Mesenteric fat pad (tissue), 1 donor: ENCODE results near the gene NCOR1. TPM values are rescaled to one million over a fixed set of nuclear protein-coding genes. Genes with fewer than 3 reads are reported as not detected.
"Not testable (repeated sequence)": the region's sequence is repeated elsewhere in the genome, so short reads cannot be mapped to it uniquely, and the experiment has no call there.

ENCODE experiments used
- DNase-seq: peaks from one replicate; pipeline ENCODE4 v3.0.0-alpha.2; 2020; ENCODE audit warnings: low spot score
- total RNA-seq: library from RNA; stranded (reverse); fragmentation: NEBNext Ultra II Directional; extraction: Animal tissue kit (Norgen Biotek cat#: 25700); gene quantifications from one replicate; pipeline ENCODE4 v1.2.1, GENCODE V29; 2021
- donor health status: DM: yes; HTN: yes; CAD: no.

NCOR1 gene
- total RNA-seq, 1 donor from 2014 or later, result 142 TPM

DNA sequence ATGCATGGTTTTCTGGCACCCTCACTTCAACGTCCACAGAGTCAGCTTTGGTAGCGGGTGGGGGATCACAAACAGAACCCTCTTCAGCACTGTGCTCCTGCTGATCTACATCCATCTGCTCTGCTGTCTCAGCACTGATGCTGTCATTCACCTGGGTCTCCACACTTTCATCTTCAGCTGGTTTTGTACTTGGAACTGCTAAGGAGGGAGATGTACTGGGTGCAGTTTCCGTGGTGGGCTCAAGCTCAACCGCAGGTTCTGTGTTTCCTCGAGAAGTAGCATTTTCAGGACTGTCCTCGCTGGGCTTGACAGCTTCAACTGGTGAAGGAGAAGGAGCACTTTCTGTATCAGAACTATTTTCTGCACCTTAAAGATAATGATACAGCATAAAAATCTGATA is 113.9 kb downstream of the NCOR1 start:
- DNase-seq, result no peak

DNA sequence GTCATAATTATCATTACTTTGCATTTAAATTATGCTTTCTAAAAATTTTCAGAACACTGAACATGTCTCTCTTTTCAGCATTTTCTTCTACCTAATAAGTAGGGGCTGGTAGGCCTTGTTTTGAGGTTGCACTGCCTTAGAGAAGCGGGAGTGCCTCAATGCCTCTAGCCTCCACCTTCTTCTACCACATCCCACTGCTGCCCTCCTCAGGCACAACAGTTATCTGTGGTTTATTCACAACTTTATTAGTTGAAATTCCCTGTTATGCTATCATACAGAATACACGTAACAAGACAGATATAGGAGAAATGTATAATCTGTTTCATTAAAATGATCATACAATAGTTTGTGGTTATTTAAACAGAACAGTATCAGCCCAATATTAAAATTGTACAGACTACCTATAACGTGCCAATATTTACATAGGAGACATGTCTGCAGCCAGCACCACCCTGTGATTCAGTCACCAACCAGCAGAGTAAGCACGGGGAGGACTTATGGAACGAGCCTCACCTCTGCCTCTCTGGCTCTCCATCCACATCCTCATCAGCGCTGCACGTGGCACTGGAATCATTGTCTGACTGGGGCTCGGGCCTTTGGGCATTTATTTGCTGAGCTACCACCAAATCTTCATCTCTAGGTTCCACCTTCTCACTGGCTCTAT is 114.5 kb downstream of the NCOR1 start:
- no peak for DNase-seq

DNA sequence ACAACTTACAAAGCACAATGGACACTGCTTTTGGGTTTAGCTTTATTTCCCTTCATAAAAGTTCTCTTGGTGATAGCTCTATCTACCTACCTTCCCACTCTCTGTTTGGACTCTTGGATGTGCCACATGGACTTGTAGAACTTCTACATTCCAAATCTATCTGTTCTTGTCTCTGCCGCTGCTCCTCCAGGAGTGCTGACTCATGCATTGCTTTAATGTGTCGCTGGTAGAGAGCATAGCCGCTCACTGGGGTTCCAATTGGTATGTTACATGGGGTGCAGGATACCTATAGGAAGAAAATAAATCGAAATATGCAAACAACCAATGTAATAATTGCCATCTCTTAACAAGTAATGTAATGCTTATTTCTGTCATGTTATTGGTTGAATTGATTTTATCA is 123.6 kb downstream of the NCOR1 start:
- no peak for DNase-seq

DNA sequence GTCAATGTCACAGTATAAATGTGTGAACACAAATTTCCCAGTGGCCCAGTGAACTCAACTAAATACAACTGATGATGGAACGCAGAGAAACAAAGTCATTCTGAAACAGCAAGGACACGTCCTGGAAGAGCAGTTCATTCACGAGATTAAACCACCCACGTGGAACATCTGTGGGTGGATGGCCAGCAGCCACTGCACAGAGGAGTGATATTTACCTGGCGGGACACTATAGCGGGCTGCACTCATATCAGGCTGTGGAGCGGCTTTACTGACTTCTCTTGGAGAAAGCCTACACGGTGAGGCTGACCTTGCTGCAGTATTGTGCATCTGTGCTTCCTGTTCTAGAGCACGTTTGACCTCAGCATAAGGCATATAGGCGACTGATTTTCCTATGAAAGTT is 128.4 kb downstream of the NCOR1 start:
- no peak for DNase-seq

DNA sequence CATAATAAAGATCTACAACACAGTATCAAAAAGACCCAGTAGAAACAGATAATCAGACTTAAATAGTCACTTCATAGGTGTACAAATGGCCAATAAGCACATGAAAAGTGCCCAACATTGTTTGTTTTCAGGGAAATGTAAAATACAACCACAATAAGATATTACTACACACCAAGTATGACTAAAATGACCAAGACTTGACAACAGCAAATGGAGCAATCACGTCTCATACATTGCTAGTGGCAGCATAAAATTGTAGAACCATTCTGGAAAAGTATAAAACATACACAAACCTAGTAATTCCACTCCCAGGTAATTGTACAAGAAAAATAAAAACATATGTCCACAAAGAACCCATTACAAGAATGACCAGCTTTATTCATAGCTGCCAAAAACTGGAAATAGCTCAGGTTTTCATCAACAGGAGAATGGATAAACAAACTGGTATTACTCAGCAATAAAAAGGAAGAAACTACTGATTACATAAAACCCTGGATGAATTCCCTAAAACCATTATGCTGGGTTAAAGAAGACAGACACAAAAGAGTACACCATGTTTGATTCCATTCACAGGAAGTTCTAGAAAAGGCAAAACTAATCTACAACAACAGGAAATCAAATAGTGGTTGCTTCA is 130.2 kb downstream of the NCOR1 start:
- no peak for DNase-seq

DNA sequence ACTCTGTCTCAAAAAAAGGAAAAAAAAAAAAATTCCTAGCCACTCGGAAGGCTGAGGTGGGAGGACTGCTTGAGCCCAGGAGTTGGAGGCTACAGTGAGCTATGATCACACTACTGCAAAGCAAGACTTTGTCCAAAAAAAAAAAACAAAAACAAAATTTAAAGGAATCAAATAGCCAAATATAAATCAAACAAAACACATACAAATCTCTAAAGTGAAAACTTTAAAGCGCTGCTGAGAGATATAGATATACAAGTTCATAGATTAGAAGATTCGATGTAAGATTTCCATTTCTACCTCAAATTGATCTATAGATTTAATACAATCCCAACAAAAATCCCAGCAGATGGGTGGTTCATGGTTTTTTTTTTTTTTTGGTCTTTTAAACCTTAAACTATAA is 132.1 kb downstream of the NCOR1 start:
- DNase-seq, result no peak

DNA sequence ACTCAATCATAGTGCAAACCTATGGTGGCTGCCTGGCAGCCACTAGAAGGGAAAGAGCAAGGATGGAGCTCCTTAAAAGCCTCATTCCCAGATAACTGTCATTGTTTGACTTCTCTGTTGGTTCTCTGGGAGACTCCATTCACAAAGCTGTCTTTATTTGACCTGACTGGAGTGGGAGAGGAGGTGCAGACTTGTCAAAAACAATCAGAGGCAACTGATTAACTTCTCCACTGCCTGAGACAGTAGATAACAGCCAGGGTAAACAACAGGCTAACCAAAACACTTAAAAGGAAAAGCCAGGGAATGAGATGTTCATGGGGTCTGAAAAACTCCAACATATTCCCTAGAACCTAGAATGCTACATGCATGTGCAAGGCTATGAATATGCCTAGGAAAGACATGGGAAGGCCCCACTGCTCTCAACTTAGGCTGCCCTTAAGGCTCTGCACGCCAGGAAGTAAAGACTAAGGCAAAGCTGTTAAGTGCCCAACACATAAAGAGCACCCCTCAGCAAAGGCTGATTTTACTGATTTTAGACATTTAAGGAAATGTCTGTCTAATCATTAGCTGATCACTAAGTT is 133.7 kb downstream of the NCOR1 start:
- no peak for DNase-seq

DNA sequence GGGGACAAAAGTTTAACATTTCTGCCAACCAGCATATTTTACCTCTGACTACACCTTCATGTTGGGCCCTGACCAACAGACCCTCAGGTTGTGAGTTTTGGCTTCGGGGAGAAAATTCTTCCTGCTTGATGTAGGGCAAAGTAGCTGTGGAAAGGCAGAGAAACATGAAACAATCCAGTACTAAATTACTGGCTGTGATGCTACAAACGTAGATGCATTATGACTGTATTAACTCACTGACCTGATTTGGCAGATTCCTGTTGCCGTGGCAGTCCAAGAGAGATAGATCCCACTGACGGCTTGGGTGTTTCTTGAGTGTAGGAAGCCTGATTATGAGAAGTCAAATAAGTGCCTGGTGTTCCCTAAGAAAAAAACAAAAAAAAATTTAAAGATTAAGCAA is 135.0 kb downstream of the NCOR1 start:
- no peak for DNase-seq

DNA sequence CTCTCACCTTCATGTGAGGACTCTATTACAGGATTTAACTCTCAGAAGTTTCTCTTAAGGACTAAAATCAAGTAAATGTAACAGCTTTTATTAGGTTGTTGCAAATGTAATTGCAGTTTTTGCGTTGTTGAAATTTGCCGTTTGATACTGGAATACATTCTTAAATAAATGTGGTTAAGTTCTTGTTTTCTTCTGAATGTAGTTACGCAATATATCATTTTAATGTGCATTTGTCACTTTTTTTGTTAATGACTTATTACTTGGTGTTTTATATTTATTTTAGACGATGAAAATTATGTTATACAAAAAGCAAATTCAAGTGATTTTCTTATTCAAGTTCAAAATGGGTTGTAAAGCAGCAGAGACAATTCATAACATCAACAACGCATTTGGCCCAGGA is 139.4 kb downstream of the NCOR1 start:
- no peak for DNase-seq

DNA sequence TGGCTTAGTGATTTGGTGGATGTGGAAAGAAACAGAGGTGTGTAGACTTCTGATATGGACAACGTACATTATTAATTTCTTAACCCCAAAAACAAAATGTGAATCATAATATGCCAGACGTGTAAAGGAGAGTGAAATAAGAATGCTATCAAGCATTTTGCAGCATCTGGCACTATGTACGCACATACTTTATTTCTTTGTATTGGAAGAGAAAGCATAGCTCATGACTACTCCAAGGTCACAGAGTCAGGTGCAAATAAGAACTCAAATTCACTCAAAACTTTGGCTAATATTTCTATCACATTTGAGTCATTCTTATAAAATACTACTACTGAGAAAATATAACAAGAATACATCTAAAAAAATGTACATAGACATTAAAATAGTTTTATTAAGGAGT is 140.9 kb downstream of the NCOR1 start:
- DNase-seq, result no peak

DNA sequence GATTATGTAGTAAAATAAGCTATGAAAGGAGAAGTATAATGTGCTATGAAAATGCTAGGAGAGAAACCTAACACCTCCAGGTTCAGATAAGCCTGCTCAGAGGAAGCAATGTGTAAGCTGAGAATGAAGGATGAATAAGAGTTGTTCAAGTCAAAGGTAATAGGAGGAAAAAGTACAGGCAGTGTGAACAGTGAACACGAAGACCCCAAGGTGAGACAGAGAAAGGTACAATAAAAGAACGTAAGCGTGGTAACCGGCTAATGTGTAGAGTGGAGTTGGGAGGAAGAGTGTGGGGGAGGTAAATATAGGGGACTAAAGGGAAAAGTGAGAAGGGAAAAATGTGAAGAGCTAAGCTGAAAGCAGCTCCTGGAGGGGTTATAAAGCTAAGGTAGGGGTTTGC is 141.5 kb downstream of the NCOR1 start:
- no peak for DNase-seq

DNA sequence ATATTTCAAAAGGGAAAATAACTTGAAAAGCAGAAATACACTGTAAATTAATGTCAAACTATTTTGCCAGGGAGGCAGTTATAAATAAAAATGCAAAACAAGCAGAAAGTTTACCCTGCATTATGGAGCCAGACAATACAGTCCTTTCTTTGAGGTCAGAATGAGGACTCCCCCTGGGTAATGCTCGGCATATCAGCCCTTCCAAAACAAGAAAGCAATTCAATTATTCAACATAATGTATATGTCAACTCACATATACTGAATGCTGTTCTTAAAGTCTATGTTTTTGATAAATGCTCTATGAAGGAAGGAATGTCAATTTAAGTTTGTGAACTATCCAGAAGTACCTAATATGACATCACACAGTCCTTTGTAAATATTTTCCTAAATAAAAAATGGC is 143.3 kb downstream of the NCOR1 start:
- no peak for DNase-seq

DNA sequence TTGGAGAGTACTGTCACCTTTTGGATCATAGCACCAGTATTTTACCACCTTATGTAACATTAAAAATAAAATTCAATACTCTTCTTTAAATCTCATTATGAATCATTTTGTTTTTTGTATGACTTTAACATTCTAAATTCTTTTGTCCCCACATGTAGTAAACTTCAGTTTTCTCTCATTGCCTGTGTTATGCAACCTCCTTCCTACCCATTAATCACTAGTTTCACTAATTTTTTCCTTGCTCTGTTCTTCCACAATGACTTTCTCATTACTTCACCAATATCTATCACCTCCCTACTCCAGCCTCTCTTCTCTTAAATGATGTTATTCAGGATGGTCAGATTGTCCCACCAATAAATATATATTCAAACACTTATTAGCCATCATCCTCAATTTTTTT is 147.0 kb downstream of the NCOR1 start:
- DNase-seq, result no peak

DNA sequence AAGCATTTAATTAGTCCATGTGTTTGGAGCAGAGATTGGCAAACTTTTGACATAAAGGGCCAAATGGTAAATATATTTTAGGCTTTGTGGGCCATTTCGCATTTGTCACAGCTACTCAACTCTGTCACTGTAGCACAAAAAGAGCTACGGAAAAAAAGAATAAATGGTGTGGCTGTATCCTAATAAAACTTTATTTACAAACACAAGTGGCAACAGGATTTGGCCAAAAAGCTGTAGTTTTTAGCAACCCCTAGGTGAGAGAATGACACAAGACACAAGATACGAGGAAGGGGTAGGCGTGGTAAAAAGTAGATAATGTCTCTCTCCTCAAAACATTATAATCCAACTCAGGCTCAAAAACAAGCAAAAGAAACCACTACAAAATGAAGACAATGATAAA is 149.2 kb downstream of the NCOR1 start:
- no peak for DNase-seq

DNA sequence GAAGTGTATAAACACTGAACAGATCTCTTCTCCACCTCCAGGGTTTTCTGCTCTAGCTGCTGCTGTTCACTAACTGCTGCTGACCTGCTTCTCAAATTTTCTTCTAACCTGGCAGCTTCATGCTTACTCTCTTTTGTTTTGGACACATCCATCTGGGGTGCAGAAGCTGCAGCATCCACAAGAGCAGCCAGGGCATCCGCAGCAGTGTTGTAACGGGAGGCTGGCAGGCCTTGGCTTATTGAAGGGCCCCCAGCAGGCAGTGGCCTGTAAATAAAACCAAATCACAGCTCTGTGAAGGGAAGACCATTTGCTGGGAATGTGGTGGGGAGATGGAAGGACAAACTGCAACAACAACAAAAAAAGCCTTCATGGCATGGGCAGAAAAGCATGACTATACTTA is 153.7 kb downstream of the NCOR1 start:
- DNase-seq, result no peak

DNA sequence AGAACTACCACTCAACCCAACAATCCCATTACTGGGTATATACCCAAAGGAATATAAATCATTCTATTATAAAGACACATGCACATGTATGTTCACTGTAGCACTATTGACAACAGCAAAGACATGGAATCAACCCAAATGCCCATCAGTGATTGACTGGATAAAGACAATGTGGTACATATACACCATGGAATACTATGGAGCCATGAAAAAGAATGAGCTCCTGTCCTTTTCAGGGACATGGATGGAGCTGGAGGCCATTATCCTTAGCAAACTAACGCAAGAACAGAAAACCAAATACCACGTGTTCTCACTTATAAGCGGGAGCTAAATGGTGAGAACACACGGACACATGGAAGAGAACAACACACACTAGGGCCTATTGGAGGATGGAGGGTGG is 160.2 kb downstream of the NCOR1 start:
- not testable (repeated sequence) for DNase-seq

DNA sequence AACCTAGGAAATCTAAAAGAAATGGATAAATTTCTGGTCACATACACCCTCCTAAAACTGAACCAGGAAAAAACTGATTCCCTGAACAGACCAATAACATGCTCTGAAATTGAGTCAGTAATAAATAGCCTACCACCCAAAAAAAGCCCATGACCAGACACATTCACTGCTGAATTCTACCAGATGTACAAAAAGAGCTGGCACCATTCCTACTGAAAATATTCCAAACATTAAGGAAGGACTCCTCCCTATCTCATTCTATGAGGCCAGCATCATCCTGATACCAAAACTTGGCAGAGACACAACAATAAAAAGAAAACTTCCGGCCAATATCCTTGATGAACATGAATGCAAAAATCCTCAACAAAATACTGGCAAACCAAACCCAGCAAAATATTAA is 162.8 kb downstream of the NCOR1 start:
- no peak for DNase-seq

DNA sequence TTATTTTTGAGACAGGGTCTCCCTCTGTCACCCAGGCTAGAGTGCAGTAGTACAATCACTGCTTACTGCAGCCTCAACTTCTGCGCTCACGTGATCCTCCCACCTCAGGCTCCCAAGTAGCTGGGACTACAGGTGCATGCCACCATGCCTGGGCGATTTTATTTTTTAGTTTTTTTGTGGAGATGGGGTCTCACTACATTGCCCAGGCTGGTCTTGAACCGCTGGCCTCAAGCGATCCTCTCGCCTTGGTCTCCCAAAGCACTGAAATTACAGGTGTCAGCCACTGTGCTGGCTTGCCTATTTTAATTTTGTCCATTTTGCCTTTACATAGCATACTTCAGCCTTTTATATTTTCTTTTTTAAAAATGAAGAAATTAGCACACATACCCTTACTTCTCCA is 164.5 kb downstream of the NCOR1 start:
- no peak for DNase-seq

DNA sequence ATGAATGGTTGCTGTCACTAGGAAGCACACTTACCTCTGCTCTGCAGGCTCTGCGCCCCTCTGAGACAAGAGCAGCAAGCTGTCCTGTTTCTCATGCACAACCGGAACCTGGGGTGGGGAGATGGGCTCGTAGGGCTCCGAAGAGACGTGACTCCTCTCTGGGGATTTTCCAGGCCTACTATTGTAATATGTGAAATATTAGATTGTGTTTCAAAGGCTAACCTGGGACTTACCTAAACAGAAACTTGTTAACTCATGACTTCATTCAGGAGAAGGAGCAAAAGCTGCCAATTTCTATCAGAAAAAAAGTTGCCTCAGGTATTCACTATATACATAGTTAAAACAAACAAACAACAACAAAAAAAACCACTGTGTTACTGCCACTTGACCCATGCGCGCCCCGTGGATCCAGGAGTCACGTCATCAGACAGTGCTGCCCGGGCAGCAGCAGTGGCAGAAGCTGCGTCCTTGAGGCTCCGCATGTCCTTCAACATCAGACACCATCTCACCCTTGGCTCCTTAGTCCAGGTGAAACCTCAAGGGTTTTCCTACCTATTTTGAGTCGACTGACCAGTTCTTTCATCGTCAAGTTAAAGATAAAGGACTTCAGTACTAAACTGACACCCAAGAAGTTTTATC is 166.4 kb downstream of the NCOR1 start:
- no peak for DNase-seq

DNA sequence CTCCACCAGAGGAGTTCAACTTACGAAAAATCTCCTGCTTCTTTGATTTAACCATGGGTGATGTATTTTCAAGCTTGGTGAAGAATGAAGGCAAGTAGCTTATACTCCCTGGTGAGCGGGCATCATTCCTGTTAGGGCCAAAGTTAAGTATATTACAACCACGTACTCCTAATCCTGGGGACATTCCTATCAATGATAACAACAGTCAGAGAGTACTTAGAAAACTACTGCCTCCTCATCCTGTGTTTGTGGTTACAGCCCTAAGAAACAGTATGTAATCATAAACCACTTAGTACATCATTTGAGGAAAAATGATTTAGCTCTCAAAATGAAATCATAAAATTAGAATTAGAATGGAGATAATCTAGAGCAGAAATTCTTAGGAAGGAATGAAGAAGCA is 168.4 kb downstream of the NCOR1 start:
- DNase-seq, result no peak

DNA sequence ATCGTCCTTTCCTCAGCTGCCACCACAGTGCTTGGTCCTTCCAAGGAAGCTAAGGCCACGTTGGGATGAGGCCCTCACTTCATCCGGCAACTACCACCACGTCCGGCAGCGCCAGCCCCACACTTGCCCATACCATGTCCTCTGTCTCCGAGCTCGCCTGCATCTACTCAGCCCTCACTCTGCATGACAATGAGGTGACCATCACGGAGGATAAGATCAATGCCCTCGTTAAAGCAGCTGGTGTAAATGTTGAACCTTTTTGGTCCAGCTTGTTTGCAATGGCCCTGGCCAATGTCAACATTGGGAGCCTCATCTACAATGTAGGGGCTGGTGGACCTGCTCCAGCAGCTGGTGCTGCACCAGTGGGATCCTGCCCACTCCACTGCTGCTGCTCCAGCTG is 170.8 kb downstream of the NCOR1 start:
- DNase-seq, result no peak

DNA sequence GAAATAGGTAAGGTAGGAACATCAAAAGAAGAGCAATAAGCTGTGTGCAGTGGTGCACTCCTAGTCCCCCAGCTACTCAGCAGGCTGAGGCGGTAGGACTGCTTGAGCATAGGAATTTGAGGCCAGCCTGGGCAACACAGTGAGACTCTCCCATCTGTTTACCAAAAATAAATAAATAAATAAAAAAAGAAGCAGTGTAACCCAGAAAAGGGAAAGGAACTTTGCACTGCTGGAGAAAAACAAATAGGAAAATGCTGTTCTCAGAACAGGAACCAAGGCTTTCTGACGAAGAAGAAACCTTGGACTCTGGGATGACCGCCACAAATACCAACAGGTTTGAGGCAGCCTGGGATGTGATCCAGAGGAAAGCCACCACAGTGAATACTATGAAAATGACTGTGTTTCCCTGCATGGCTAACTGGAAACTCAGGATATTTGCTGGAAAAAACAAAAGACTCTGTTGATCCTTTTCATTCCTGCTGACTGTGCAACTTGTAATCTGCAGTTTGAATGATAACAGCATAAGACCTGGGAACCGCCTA is 174.6 kb downstream of the NCOR1 start:
- DNase-seq, result no peak
